ENCODE data around the gene SEMG1. TPM values are rescaled to one million over a fixed set of nuclear protein-coding genes. Genes with fewer than 3 reads are reported as not detected.

The SEMG1 gene
- total and polyA plus RNA-seq, 2 donors from 2014 or later: not detected

GRCh38 chr20:45187693-45188092 is 19.1 kb upstream of the SEMG1 start:
- Histone ChIP-seq H3K27me3 (ENCODE audit: control insufficient read depth, insufficient read depth, low read length) (no peaks in the 10 kb centered on the region), H3K9me3 (ENCODE audit: control insufficient read depth in 2 of 3, insufficient read depth in 1 of 3, low read length in 3 of 3) (no peaks in the 10 kb centered on the region), H3K9ac (ENCODE audit: low read length in 3 of 3) (no peak overlapping the region), H3K36me3 (ENCODE audit: control insufficient read depth in 2 of 3, insufficient read depth in 3 of 3, low read length in 3 of 3) (no peaks in the 10 kb centered on the region), H3K27ac (ENCODE audit: low read depth in 2 of 2, low read length in 2 of 2) (no peak overlapping the region), H3K4me3 (ENCODE audit: low read length in 3 of 3) (no peak overlapping the region), H3K4me1 (ENCODE audit: control insufficient read depth in 2 of 3, insufficient read depth in 2 of 3, low read depth in 1 of 3, low read length in 3 of 3) (no peaks in the 10 kb centered on the region)
- DNase-seq: no peak
- FAIRE-seq: no peak
- intact Hi-C loops (cut with DNase I): no loop called here
- TF ChIP-seq CTCF (IDR thresholded peaks at IDR 0.05; ENCODE audit: borderline replicate concordance, extremely low read depth, insufficient read depth): no peak

DNA sequence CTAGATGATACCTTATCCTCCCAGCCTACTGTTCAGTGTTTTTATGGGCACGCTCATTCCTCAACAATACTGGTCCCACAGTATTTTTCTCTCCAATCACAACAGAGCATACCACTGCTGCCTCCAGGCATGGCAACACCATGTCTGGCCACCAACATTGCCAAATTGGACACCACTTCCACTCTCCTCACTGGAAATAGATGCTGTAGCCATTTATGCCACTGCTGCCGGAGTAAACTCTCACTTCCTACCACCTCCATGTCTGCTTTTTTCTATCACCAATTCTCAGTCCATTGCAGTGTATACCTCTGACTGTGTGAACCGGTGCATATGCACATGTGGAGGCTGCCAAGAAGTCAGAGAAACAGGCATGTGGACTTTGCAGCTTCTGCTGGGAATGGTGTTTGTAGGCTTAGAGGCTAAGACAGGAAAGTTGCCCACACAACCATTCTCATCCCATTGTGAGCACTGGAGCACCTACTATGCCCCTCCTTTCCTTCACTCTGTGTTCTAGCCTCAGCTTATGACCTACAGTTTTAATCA is 17.7 kb upstream of the SEMG1 start:
- FAIRE-seq (no peak), DNase-seq (no peak)
- TF ChIP-seq CTCF (IDR thresholded peaks at IDR 0.05; ENCODE audit: borderline replicate concordance, extremely low read depth, insufficient read depth): no peak
- Histone ChIP-seq H3K36me3 (ENCODE audit: control insufficient read depth in 2 of 3, insufficient read depth in 3 of 3, low read length in 3 of 3) (no peaks in the 10 kb centered on the region), H3K4me3 (ENCODE audit: low read length in 3 of 3) (no peak overlapping the region), H3K9ac (ENCODE audit: low read length in 3 of 3) (no peak overlapping the region), H3K9me3 (ENCODE audit: control insufficient read depth in 2 of 3, insufficient read depth in 1 of 3, low read length in 3 of 3) (no peaks in the 10 kb centered on the region), H3K27ac (ENCODE audit: low read depth in 2 of 2, low read length in 2 of 2) (no peak overlapping the region), H3K27me3 (ENCODE audit: control insufficient read depth, insufficient read depth, low read length) (no peaks in the 10 kb centered on the region), H3K4me1 (ENCODE audit: control insufficient read depth in 2 of 3, insufficient read depth in 2 of 3, low read depth in 1 of 3, low read length in 3 of 3) (no peaks in the 10 kb centered on the region)
- intact Hi-C loops (cut with DNase I): no loop called here

DNA sequence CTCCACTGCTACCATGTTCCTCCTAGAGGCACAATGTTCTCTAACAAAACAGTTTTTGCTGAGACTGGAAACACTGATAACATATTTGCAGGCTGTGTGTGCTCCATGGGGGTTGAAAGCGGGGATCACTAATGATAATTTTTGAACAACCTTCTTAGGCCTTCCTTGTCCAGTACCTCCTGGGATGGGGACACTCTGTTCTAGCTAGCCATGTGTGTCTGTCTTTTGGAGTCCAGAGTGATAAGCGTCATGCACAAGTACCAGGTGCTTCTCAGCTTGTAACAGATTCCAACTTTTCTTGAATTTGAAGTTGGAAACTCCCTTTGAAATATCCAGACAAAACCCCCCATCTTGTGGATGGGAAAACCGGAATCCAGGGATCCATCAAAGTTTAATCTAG is 17.0 kb upstream of the SEMG1 start:
- H3K4me3 ChIP-seq (ENCODE audit: low read length in 3 of 3): no peak overlapping the region
- DNase-seq: no peak
- no peak for TF ChIP-seq CTCF (IDR thresholded peaks at IDR 0.05; ENCODE audit: borderline replicate concordance, extremely low read depth, insufficient read depth)
- H3K27me3 ChIP-seq (ENCODE audit: control insufficient read depth, insufficient read depth, low read length): no peaks in the 10 kb centered on the region
- H3K9ac ChIP-seq (ENCODE audit: low read length in 3 of 3): no peak overlapping the region
- intact Hi-C loops (cut with DNase I): no loop called here
- no peaks in the 10 kb centered on the region for H3K4me1 ChIP-seq (ENCODE audit: control insufficient read depth in 2 of 3, insufficient read depth in 2 of 3, low read depth in 1 of 3, low read length in 3 of 3)
- no peaks in the 10 kb centered on the region for H3K9me3 ChIP-seq (ENCODE audit: control insufficient read depth in 2 of 3, insufficient read depth in 1 of 3, low read length in 3 of 3)
- H3K27ac ChIP-seq (ENCODE audit: low read depth in 2 of 2, low read length in 2 of 2): no peak overlapping the region
- FAIRE-seq: no peak
- no peaks in the 10 kb centered on the region for H3K36me3 ChIP-seq (ENCODE audit: control insufficient read depth in 2 of 3, insufficient read depth in 3 of 3, low read length in 3 of 3)

- intact Hi-C loops (cut with DNase I): no loop called here
- TF ChIP-seq CTCF (IDR thresholded peaks at IDR 0.05; ENCODE audit: borderline replicate concordance, extremely low read depth, insufficient read depth): no peak
- no peaks in the 10 kb centered on the region for H3K27me3 ChIP-seq (ENCODE audit: control insufficient read depth, insufficient read depth, low read length)
- FAIRE-seq (no peak), DNase-seq (no peak)
- H3K4me1 ChIP-seq (ENCODE audit: control insufficient read depth in 2 of 3, insufficient read depth in 2 of 3, low read depth in 1 of 3, low read length in 3 of 3): no peaks in the 10 kb centered on the region
- H3K36me3 ChIP-seq (ENCODE audit: control insufficient read depth in 2 of 3, insufficient read depth in 3 of 3, low read length in 3 of 3): no peaks in the 10 kb centered on the region
- no peak overlapping the region for H3K4me3 ChIP-seq (ENCODE audit: low read length in 3 of 3)
- H3K27ac ChIP-seq (ENCODE audit: low read depth in 2 of 2, low read length in 2 of 2): no peak overlapping the region
- no peaks in the 10 kb centered on the region for H3K9me3 ChIP-seq (ENCODE audit: control insufficient read depth in 2 of 3, insufficient read depth in 1 of 3, low read length in 3 of 3)
- no peak overlapping the region for H3K9ac ChIP-seq (ENCODE audit: low read length in 3 of 3)
Measured at GRCh38 chr20:45191926-45192325, 14.9 kb upstream of the SEMG1 start.
